ENCODE measurements around the gene ZNHIT6.

ZNHIT6 gene

GRCh38 chr1:85624361-85624760, 83.9 kb downstream of the ZNHIT6 start:
- TF ChIP-seq MAX (IDR thresholded peaks at IDR 0.05; ENCODE audit: low read depth, low read length) (no peak), POLR2A (IDR thresholded peaks at IDR 0.05; ENCODE audit: extremely low read depth, insufficient read length) (no peak), CTCF (IDR thresholded peaks at IDR 0.05; ENCODE audit: low read depth, low read length) (no peak), MYC (IDR thresholded peaks at IDR 0.05; ENCODE audit: low read depth, low read length) (no peak)
- DNase-seq (ENCODE audit: low read depth), result no peak
- no peak overlapping the region for H3K4me3 ChIP-seq (ENCODE audit: low read depth, low read length)

GRCh38 chr1:85623061-85623471, 85.2 kb downstream of the ZNHIT6 start:
- no peak for DNase-seq (ENCODE audit: low read depth)
- TF ChIP-seq POLR2A (IDR thresholded peaks at IDR 0.05; ENCODE audit: extremely low read depth, insufficient read length) (no peak), CTCF (IDR thresholded peaks at IDR 0.05; ENCODE audit: low read depth, low read length) (no peak), MAX (IDR thresholded peaks at IDR 0.05; ENCODE audit: low read depth, low read length) (no peak), MYC (IDR thresholded peaks at IDR 0.05; ENCODE audit: low read depth, low read length) (no peak)
- no peak overlapping the region for H3K4me3 ChIP-seq (ENCODE audit: low read depth, low read length)

- DNase-seq (ENCODE audit: low read depth), result no peak
- no peak for TF ChIP-seq POLR2A (IDR thresholded peaks at IDR 0.05; ENCODE audit: extremely low read depth, insufficient read length)
- TF ChIP-seq MYC (IDR thresholded peaks at IDR 0.05; ENCODE audit: low read depth, low read length), result no peak
- no peak for TF ChIP-seq MAX (IDR thresholded peaks at IDR 0.05; ENCODE audit: low read depth, low read length)
- no peak for TF ChIP-seq CTCF (IDR thresholded peaks at IDR 0.05; ENCODE audit: low read depth, low read length)
- no peak overlapping the region for H3K4me3 ChIP-seq (ENCODE audit: low read depth, low read length)
Measured at GRCh38 chr1:85621430-85621829, 86.8 kb downstream of the ZNHIT6 start.

- TF ChIP-seq POLR2A (IDR thresholded peaks at IDR 0.05; ENCODE audit: extremely low read depth, insufficient read length) (no peak), MYC (IDR thresholded peaks at IDR 0.05; ENCODE audit: low read depth, low read length) (no peak), CTCF (IDR thresholded peaks at IDR 0.05; ENCODE audit: low read depth, low read length) (no peak), MAX (IDR thresholded peaks at IDR 0.05; ENCODE audit: low read depth, low read length) (no peak)
- DNase-seq (ENCODE audit: low read depth), result no peak
- H3K4me3 ChIP-seq (ENCODE audit: low read depth, low read length), result no peak overlapping the region
Measured at GRCh38 chr1:85617633-85618100, 90.6 kb downstream of the ZNHIT6 start.

GRCh38 chr1:85616736-85617135, 91.5 kb downstream of the ZNHIT6 start:
- no peak overlapping the region for H3K4me3 ChIP-seq (ENCODE audit: low read depth, low read length)
- no peak for DNase-seq (ENCODE audit: low read depth)
- TF ChIP-seq MYC (IDR thresholded peaks at IDR 0.05; ENCODE audit: low read depth, low read length) (no peak), CTCF (IDR thresholded peaks at IDR 0.05; ENCODE audit: low read depth, low read length) (no peak), MAX (IDR thresholded peaks at IDR 0.05; ENCODE audit: low read depth, low read length) (no peak), POLR2A (IDR thresholded peaks at IDR 0.05; ENCODE audit: extremely low read depth, insufficient read length) (no peak)

GRCh38 chr1:85616364-85616705, 91.9 kb downstream of the ZNHIT6 start:
- H3K4me3 ChIP-seq (ENCODE audit: low read depth, low read length), result no peak overlapping the region
- no peak for DNase-seq (ENCODE audit: low read depth)
- TF ChIP-seq CTCF (IDR thresholded peaks at IDR 0.05; ENCODE audit: low read depth, low read length), result no peak
- no peak for TF ChIP-seq MAX (IDR thresholded peaks at IDR 0.05; ENCODE audit: low read depth, low read length)
- no peak for TF ChIP-seq POLR2A (IDR thresholded peaks at IDR 0.05; ENCODE audit: extremely low read depth, insufficient read length)
- no peak for TF ChIP-seq MYC (IDR thresholded peaks at IDR 0.05; ENCODE audit: low read depth, low read length)
